ENCODE results near the gene ACP1.

DNA sequence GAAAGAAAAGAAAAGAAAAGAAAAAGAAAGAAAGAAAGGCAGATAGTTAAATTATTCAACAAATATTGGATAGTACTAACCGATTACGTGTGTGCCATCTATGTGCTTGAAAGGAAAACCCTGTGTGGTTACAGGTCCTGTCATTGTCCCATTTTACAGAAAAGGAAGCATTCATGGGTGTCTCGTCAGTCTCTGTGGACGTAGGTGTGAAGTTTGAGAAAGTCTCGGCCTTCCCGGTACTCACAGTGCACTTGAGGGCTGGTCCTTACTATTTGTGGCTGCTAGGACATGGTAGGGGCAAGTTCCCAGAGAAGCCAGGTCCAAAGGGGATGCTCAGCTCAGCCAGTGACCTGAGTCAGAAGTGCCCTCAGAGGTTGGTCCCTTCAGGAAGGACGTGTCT, 20.2 kb upstream of the ACP1 start:
- TF ChIP-seq, protein P1, sequence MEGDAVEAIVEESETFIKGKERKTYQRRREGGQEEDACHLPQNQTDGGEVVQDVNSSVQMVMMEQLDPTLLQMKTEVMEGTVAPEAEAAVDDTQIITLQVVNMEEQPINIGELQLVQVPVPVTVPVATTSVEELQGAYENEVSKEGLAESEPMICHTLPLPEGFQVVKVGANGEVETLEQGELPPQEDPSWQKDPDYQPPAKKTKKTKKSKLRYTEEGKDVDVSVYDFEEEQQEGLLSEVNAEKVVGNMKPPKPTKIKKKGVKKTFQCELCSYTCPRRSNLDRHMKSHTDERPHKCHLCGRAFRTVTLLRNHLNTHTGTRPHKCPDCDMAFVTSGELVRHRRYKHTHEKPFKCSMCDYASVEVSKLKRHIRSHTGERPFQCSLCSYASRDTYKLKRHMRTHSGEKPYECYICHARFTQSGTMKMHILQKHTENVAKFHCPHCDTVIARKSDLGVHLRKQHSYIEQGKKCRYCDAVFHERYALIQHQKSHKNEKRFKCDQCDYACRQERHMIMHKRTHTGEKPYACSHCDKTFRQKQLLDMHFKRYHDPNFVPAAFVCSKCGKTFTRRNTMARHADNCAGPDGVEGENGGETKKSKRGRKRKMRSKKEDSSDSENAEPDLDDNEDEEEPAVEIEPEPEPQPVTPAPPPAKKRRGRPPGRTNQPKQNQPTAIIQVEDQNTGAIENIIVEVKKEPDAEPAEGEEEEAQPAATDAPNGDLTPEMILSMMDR (IDR thresholded peaks at IDR 0.05) = no peak
- TF ChIP-seq POLR2A (IDR thresholded peaks at IDR 0.05; ENCODE audit: low read depth) (no peak), EP300 (IDR thresholded peaks at IDR 0.05) (no peak), POLR2AphosphoS5 (IDR thresholded peaks at IDR 0.05) (no peak)

Data from esophagus muscularis mucosa (tissue), 4 donors.